Left renal cortex interstitium (tissue), 4 donors: ENCODE results near the gene GABRR2. TPM values are rescaled to one million over a fixed set of nuclear protein-coding genes. Genes with fewer than 3 reads are reported as not detected.

Experiments used
- DNase-seq, 4 donors: peaks; one replicate each; pipeline ENCODE4 v3.0.0-alpha.2; 2013; ENCODE audit warnings: low read depth in 4 of 4, low spot score in 2 of 4, missing footprints in 1 of 4
- polyA plus RNA-seq, 4 donors: library from polyadenylated mRNA; unstranded; fragments of 120-200 nt; gene quantifications; one replicate each; pipeline ENCODE4 v1.2.1, GENCODE V29; 2013; ENCODE audit not compliant: insufficient read length in 4 of 4

The GABRR2 gene
- polyA plus RNA-seq, 4 donors = 0.93 to 3.3 (median 1.9) TPM

DNA sequence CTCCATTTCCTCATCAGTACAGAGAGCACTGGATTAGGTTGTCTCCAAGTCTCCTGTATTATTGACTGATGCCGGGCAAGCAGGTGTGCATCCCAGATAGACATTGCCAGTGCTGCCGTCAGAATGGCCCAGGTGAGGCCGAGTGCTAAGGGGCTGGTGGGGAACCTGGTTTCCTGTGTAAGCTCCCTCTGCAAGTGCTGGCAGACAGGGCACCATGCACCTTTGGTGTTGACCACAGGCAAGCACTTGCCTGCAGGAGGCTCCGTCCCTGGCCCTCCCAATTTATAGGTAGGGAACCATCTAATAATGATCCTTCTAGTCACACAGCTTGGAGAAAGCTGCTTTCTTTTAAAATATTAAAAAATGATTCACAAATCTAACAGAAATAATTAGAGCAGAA is 98.7 kb downstream of the GABRR2 start:
- DNase-seq = no peak

DNA sequence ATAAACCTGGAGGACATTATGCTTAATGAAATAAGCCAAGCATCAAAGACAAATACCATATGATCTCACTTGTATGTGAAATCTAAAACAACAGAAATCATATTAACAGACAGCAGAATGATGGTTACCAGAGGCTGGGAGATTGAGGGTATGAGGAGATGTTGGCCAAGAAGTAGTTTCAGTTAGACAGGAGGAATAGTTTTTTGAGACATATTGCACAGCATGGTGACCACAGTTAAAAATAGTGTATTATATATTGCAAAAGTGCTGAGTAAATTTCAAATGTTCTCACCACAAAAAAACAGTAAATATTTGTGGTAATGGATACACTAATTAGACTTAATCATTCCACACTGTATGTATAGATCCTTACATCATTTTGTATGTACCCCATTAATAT is 99.7 kb downstream of the GABRR2 start:
- DNase-seq = no peak

GRCh38 chr6:89214197-89214596 is 100.9 kb downstream of the GABRR2 start:
- DNase-seq = no peak

GRCh38 chr6:89212472-89212871 is 102.6 kb downstream of the GABRR2 start:
- no peak for DNase-seq

- DNase-seq = no peak
These were observed 105.6 kb downstream of the GABRR2 start for GRCh38 chr6:89209457-89209856.

DNA sequence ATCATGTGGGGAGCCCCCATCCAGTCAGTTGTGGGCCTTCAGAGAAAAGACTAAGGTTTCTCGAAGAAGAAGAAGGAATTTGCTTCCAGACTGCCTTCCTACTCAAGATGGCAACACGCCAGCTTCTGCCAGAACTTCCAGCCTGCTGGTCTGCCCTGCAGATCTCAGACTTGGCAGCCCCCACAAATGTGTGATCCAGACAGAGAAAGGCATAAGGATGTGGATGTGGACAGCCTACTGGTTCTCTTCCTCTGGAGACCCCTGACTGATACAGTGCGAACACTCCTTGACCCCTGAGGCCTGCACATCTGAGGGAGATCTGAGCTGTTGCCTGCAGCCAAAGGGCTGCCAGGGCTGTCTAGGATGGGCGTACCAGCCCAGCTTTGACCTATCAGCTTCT is 106.5 kb downstream of the GABRR2 start:
- DNase-seq = no peak

Other genes with a start within 250 kb of the GABRR2 start
- gene PNRC1, start 234.5 kb downstream of the GABRR2 start, polyA plus RNA-seq = 100 to 1,000 TPM; 101 to 122 (median 113) TPM
- gene SRSF12, start 197.2 kb downstream of the GABRR2 start, polyA plus RNA-seq = 10 to 100 TPM; 11.8 to 24.1 (median 15.7) TPM
- 10 to 100 TPM; 29.1 to 48.0 (median 32.9) TPM for gene PM20D2, start 169.2 kb downstream of the GABRR2 start, polyA plus RNA-seq
- gene GABRR1, start 97.9 kb downstream of the GABRR2 start, polyA plus RNA-seq = 1 to 10 TPM; 1.3 to 2.8 (median 1.9) TPM
- gene UBE2J1, start 37.4 kb upstream of the GABRR2 start, polyA plus RNA-seq = 10 to 100 TPM; 51.4 to 63.6 (median 57.5) TPM
- 10 to 100 TPM; 29.9 to 37.3 (median 34.5) TPM for gene RRAGD, start 97.0 kb upstream of the GABRR2 start, polyA plus RNA-seq
- 10 to 100 TPM; 20.3 to 45.0 (median 30.3) TPM for gene ANKRD6, start 117.9 kb upstream of the GABRR2 start, polyA plus RNA-seq